MM.1S (cell line): Measurements from ENCODE around the gene CPB1.

Source experiments
- DNase-seq: peaks from one replicate; pipeline ENCODE4 v3.0.0-alpha.2; 2015
- H2AFZ ChIP-seq: fragments of 300-600 bp; sonication (generic); 2 replicates; pipeline ENCODE4 v1.6.0; 2016; ENCODE audit warnings: antibody characterized with exemption, low read length
- H3F3A ChIP-seq: fragments of 300-600 bp; sonication (generic); 2 replicates; pipeline ENCODE4 v1.6.1; 2016; ENCODE audit warnings: mild to moderate bottlenecking, antibody characterized with exemption, low read length, moderate library complexity, mixed read lengths; ENCODE audit not compliant: insufficient read depth
- H3K27ac ChIP-seq: fragments of 300-600 bp; sonication (generic); 2 replicates; pipeline ENCODE4 v1.5.1; 2016; ENCODE audit warnings: mild to moderate bottlenecking, low read length
- H3K27me3 ChIP-seq: fragments of 300-600 bp; sonication (generic); replicated peaks from 2 replicates; pipeline ENCODE4 v1.6.0; 2016; ENCODE audit warnings: low read length; ENCODE audit not compliant: insufficient read depth
- H3K36me3 ChIP-seq: fragments of 300-600 bp; sonication (generic); replicated peaks from 2 replicates; pipeline ENCODE4 v1.6.1; 2016; ENCODE audit warnings: mild to moderate bottlenecking, low read length, mixed read lengths; ENCODE audit not compliant: insufficient read depth
- H3K4me1 ChIP-seq: fragments of 300-600 bp; sonication (generic); 2 replicates; pipeline ENCODE4 v1.6.1; 2016; ENCODE audit warnings: low read length, mixed read lengths
- H3K4me2 ChIP-seq: fragments of 300-600 bp; sonication (generic); 2 replicates; pipeline ENCODE4 v1.6.0; 2016; ENCODE audit warnings: low read depth, low read length
- H3K4me3 ChIP-seq: fragments of 300-600 bp; sonication (generic); 2 replicates; pipeline ENCODE4 v1.5.1; 2016; ENCODE audit warnings: low read length, mixed read lengths
- H3K79me2 ChIP-seq: fragments of 300-600 bp; sonication (generic); 2 replicates; pipeline ENCODE4 v1.6.1; 2016; ENCODE audit warnings: mixed run types, low read length, mixed read lengths
- H3K9ac ChIP-seq: fragments of 300-600 bp; sonication (generic); 2 replicates; pipeline ENCODE4 v1.6.1; 2016; ENCODE audit warnings: low read length, mixed read lengths
- H3K9me2 ChIP-seq: fragments of 300-600 bp; sonication (generic); replicated peaks from 2 replicates; pipeline ENCODE4 v1.6.1; 2016; ENCODE audit warnings: mild to moderate bottlenecking, low read length, mixed read lengths; ENCODE audit not compliant: insufficient read depth
- H3K9me3 ChIP-seq: fragments of 300-600 bp; sonication (generic); replicated peaks from 2 replicates; pipeline ENCODE4 v1.6.1; 2016; ENCODE audit warnings: mild to moderate bottlenecking, low read length, mixed read lengths; ENCODE audit not compliant: insufficient read depth
- H4K20me1 ChIP-seq: fragments of 300-600 bp; sonication (generic); 2 replicates; pipeline ENCODE4 v1.6.1; 2016; ENCODE audit warnings: mild to moderate bottlenecking, low read length, moderate library complexity, mixed read lengths; ENCODE audit not compliant: insufficient read depth
- EZH2 ChIP-seq: fragments of 300-600 bp; sonication (generic); optimal IDR thresholded peaks from 2 replicates; pipeline ENCODE3; 2017; ENCODE audit warnings: low read depth, mild to moderate bottlenecking, antibody characterized with exemption, low read length, mixed read lengths
- EZH2phosphoT487 ChIP-seq: fragments of 300-600 bp; sonication (generic); IDR thresholded peaks from 2 replicates; pipeline ENCODE4 v1.6.1; 2018; ENCODE audit warnings: antibody characterized with exemption, low read length
- TF ChIP-seq, protein P1 (sequence below): fragments of 300-600 bp; sonication (generic); IDR thresholded peaks from 2 replicates; pipeline ENCODE4 v1.5.1; 2016; ENCODE audit warnings: antibody characterized with exemption, low read length, mixed read lengths

Gene CPB1

DNA sequence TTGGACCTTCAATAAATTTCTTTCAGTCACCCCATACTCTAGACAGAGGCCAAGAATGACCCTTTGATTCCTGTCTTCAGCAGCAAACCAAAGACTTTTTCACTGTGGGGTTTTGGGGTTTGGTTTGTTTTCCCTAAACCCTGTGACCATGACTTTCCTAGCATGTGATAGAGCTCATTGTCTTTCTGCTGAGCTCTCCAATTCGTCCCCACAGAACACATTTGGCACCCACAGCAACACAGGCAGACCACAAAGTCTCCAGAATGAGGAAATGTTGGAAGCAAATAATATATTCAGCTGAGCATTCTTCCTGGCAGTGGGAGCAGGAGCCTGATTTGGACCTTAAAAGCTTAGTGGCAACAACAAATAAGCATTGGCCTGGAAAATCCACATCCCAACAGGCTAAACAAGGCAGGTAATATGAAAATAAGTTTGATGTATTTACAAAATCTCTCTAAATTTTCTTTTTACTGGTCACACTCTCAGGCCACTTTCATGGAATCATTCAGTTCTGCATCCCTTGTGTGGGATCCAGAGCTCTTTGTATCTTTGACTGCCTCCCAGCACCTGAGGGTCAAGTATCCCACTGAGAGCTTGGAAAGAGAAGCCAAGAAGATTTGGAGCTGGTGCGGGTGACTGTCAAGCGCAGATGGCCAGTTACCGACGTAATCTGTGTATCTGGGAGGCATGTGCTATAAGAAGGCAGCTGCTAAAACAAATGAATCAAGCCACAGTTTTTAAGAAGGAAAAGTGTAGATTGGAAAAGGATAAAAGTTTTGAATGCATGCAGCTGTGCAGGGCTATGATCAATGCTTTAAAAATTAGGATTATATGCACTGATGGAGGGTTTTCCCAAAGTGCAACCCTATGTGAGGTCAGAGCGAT, 36.5 kb upstream of the CPB1 start:
- no peak overlapping the region for H2AFZ ChIP-seq
- H3K79me2 ChIP-seq, result no peaks in the 10 kb centered on the region

DNA sequence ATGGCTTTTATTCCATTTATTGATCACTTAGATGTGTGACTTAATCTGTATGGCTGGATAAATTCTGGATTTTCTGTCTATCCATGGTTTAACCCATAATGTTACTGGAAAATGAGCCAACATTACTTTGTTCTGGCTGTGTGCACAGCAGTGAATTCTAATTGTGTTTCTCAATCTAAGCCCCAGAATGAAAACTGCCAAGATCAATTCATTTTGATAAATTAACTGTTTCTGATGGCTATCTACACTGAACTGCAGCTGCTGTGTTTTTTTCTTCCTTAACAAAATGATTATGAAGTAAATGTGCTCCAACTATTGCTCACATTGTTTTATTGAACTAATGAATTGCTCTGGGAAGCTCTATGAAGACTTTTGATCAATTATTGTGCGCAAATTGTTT, 35.7 kb upstream of the CPB1 start:
- H3K9me2 ChIP-seq, result no peaks in the 10 kb centered on the region
- H3K27me3 ChIP-seq, result no peaks in the 10 kb centered on the region
- no peaks in the 10 kb centered on the region for H3K36me3 ChIP-seq
- H2AFZ ChIP-seq, result no peak overlapping the region
- H3K4me3 ChIP-seq, result no peak overlapping the region
- no peak overlapping the region for H3K9ac ChIP-seq
- H3K79me2 ChIP-seq, result no peaks in the 10 kb centered on the region
- H4K20me1 ChIP-seq, result no peaks in the 10 kb centered on the region
- no peak overlapping the region for H3K4me2 ChIP-seq
- no peak overlapping the region for H3K27ac ChIP-seq
- no peaks in the 10 kb centered on the region for H3K4me1 ChIP-seq
- H3K9me3 ChIP-seq, result no peaks in the 10 kb centered on the region
- TF ChIP-seq EZH2phosphoT487, result no peak
- TF ChIP-seq, protein P1, sequence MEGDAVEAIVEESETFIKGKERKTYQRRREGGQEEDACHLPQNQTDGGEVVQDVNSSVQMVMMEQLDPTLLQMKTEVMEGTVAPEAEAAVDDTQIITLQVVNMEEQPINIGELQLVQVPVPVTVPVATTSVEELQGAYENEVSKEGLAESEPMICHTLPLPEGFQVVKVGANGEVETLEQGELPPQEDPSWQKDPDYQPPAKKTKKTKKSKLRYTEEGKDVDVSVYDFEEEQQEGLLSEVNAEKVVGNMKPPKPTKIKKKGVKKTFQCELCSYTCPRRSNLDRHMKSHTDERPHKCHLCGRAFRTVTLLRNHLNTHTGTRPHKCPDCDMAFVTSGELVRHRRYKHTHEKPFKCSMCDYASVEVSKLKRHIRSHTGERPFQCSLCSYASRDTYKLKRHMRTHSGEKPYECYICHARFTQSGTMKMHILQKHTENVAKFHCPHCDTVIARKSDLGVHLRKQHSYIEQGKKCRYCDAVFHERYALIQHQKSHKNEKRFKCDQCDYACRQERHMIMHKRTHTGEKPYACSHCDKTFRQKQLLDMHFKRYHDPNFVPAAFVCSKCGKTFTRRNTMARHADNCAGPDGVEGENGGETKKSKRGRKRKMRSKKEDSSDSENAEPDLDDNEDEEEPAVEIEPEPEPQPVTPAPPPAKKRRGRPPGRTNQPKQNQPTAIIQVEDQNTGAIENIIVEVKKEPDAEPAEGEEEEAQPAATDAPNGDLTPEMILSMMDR, result no peak
- TF ChIP-seq EZH2, result no peak
- DNase-seq, result no peak
- H3F3A ChIP-seq, result no peaks in the 10 kb centered on the region

More for the DNA sequence above, 36.5 kb upstream of the CPB1 start:
- Histone ChIP-seq H3K4me1 (no peaks in the 10 kb centered on the region), H4K20me1 (no peaks in the 10 kb centered on the region), H3K9me2 (no peaks in the 10 kb centered on the region), H3K27ac (no peak overlapping the region), H3K4me2 (no peak overlapping the region), H3F3A (no peaks in the 10 kb centered on the region), H3K36me3 (no peaks in the 10 kb centered on the region), H3K9me3 (no peaks in the 10 kb centered on the region), H3K27me3 (no peaks in the 10 kb centered on the region), H3K9ac (no peak overlapping the region), H3K4me3 (no peak overlapping the region)
- no peak for DNase-seq
- TF ChIP-seq, protein P1, result no peak
- no peak for TF ChIP-seq EZH2phosphoT487
- TF ChIP-seq EZH2, result no peak

DNA sequence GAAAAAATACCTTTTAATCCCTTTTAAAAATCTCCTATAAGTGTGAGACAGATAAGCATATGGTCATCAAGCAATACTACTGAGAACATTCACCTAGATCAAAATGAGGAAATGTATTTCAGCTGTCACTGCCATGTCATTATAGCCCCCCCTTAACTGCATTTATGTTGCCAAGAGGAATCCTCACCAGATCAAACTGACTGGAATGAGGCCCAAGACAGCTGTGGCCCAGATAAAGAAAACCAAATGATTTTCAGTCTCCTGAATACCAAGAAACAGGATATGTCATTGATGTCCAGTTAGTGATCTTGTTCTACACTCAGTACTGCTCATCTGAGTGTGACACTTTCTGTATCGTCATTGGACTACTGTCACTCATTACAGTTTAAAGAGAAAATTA, 35.1 kb upstream of the CPB1 start:
- no peak overlapping the region for H3K4me2 ChIP-seq
- H3K79me2 ChIP-seq, result no peaks in the 10 kb centered on the region
- no peaks in the 10 kb centered on the region for H4K20me1 ChIP-seq
- H3K9ac ChIP-seq, result no peak overlapping the region
- H3F3A ChIP-seq, result no peaks in the 10 kb centered on the region
- H3K4me3 ChIP-seq, result no peak overlapping the region
- no peaks in the 10 kb centered on the region for H3K36me3 ChIP-seq
- H3K9me3 ChIP-seq, result no peaks in the 10 kb centered on the region
- H3K4me1 ChIP-seq, result no peaks in the 10 kb centered on the region
- no peak overlapping the region for H2AFZ ChIP-seq
- H3K27ac ChIP-seq, result no peak overlapping the region
- H3K27me3 ChIP-seq, result no peaks in the 10 kb centered on the region
- no peak for DNase-seq
- no peaks in the 10 kb centered on the region for H3K9me2 ChIP-seq
- TF ChIP-seq EZH2 (no peak), EZH2phosphoT487 (no peak)
- TF ChIP-seq, protein P1, result no peak
